Activated T-helper 1 cell treated with Interleukin-2 at 50 U/mL for 16 hours (primary cell): ENCODE data around the gene LASP1.

Source experiments
- DNase-seq: peaks from one replicate; pipeline ENCODE4 v3.0.0-alpha.2; 2020; ENCODE audit warnings: low read depth

The LASP1 gene

GRCh38 chr17:38870259-38871165 lies 654 bp downstream of the LASP1 start:
- DNase-seq: peak; percentile 57

GRCh38 chr17:38871247-38872015 lies 1.6 kb downstream of the LASP1 start:
- DNase-seq: peak; percentile 51

GRCh38 chr17:38872027-38872511 lies 2.2 kb downstream of the LASP1 start:
- DNase-seq: no peak

- no peak for DNase-seq
Observed at GRCh38 chr17:38872671-38873385, 3.0 kb downstream of the LASP1 start.

- no peak for DNase-seq
Observed at GRCh38 chr17:38873640-38874380, 4.0 kb downstream of the LASP1 start.

- no peak for DNase-seq
Observed at GRCh38 chr17:38874505-38875400, 4.9 kb downstream of the LASP1 start.

- DNase-seq: no peak
Observed at GRCh38 chr17:38875477-38876075, 5.7 kb downstream of the LASP1 start.

GRCh38 chr17:38877130-38877851 lies 7.4 kb downstream of the LASP1 start:
- DNase-seq: no peak

- no peak for DNase-seq
Observed at GRCh38 chr17:38879878-38880665, 10.2 kb downstream of the LASP1 start.

- no peak for DNase-seq
Observed at GRCh38 chr17:38881600-38882191, 11.8 kb downstream of the LASP1 start.

GRCh38 chr17:38882870-38883269 lies 13.0 kb downstream of the LASP1 start:
- no peak for DNase-seq

GRCh38 chr17:38883592-38884526 lies 14.0 kb downstream of the LASP1 start:
- DNase-seq: no peak

- DNase-seq: no peak
Observed at GRCh38 chr17:38885044-38885727, 15.3 kb downstream of the LASP1 start.

- no peak for DNase-seq
Observed at GRCh38 chr17:38885728-38886642, 16.1 kb downstream of the LASP1 start.

GRCh38 chr17:38886643-38887010 lies 16.8 kb downstream of the LASP1 start:
- no peak for DNase-seq
